Skeletal muscle satellite cell (primary cell): ENCODE data around the gene C1orf216. TPM values are rescaled to one million over a fixed set of nuclear protein-coding genes. Genes with fewer than 3 reads are reported as not detected.

Experiments used
- H3K27me3 ChIP-seq: 2 replicates; pipeline ENCODE4 v1.7.0; 2013; ENCODE audit warnings: low read length; ENCODE audit not compliant: control insufficient read depth, insufficient read depth
- H3K36me3 ChIP-seq: 2 replicates; pipeline ENCODE4 v1.7.0; 2013; ENCODE audit warnings: mild to moderate bottlenecking, control low read depth, low read length; ENCODE audit not compliant: insufficient read depth
- H3K4me1 ChIP-seq: 2 replicates; pipeline ENCODE4 v1.7.0; 2013; ENCODE audit warnings: low read length; ENCODE audit not compliant: control insufficient read depth, insufficient read depth
- H3K4me2 ChIP-seq: 2 replicates; pipeline ENCODE4 v1.7.0; 2013; ENCODE audit warnings: mild to moderate bottlenecking, low read length
- H3K4me3 ChIP-seq: 2 replicates; pipeline ENCODE4 v1.7.0; 2013; ENCODE audit warnings: low read length
- H3K9ac ChIP-seq: 2 replicates; pipeline ENCODE4 v1.7.0; 2013; ENCODE audit warnings: mild to moderate bottlenecking, low read depth, low read length, moderate library complexity
- H3K9me3 ChIP-seq: replicated peaks from 2 replicates; pipeline ENCODE4 v1.7.0; 2013; ENCODE audit warnings: mild to moderate bottlenecking, control low read depth, low read length
- total RNA-seq: library from RNA; depleted of rRNA; stranded (reverse); fragments of >200 nt; gene quantifications from 2 replicates; pipeline ENCODE4 v1.2.3, GENCODE V29; 2012; rRNA removed

C1orf216 gene, protein sequence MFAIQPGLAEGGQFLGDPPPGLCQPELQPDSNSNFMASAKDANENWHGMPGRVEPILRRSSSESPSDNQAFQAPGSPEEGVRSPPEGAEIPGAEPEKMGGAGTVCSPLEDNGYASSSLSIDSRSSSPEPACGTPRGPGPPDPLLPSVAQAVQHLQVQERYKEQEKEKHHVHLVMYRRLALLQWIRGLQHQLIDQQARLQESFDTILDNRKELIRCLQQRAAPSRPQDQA
- 13.2 and 16.2 TPM in 2 replicates for total RNA-seq

DNA sequence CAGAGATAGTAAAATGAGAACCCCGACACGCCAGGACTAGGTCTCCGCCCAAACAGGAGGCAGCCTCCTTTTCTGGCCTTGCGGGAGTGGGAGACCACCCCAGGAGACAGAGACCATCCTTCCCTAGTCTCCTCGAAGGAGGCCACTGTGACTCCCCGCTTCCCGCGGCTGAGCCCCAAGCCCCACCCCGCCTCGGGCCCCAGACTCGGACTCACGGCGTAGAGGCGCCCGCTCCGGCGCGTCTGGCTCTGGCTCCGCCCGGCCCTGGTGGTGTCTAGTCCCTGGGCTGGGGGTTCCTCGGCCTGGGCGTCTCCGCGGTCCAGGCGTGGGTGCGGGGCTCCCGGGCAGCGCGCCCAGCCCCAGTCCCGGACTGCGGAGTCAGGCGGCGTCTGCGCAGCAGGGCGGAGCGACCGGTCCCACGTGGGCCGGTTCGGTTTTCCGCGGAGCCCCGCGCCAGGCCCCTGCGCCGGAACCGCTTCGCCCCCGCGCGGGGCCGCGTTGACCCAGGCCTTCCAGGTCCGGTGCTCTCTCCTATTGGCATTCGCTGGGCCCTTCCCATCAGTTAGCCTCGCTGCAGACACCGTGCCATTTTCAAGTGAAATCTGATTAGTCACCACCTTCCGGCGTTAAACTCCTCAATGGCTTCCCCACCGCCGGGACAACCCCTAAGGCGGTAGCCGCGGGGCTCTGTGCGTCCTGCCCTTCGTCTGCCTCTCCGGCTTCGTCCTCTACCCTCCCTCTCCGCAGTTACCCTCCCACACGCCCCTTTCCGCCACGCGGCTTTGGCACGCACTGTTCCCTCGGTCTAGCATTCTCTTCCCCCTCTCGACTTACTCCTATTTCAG, at the start of gene C1orf216:
Gene C1orf216 (minus strand): TSS at position 393 of the 845 bp plus-strand sequence. CDS start 2,563 bp downstream, outside the sequence.
- Histone ChIP-seq H3K4me1 (peaks cover 32% of the 10 kb centered on the region), H3K4me3 (peak within 1 kb of the TSS; percentile 89), H3K27me3 (no peaks in the 10 kb centered on the region), H3K36me3 (peaks cover 25% of the 10 kb centered on the region), H3K9me3 (no peaks in the 10 kb centered on the region), H3K4me2 (peak within 1 kb of the TSS; percentile 82), H3K9ac (peak within 1 kb of the TSS; percentile 92)

DNA sequence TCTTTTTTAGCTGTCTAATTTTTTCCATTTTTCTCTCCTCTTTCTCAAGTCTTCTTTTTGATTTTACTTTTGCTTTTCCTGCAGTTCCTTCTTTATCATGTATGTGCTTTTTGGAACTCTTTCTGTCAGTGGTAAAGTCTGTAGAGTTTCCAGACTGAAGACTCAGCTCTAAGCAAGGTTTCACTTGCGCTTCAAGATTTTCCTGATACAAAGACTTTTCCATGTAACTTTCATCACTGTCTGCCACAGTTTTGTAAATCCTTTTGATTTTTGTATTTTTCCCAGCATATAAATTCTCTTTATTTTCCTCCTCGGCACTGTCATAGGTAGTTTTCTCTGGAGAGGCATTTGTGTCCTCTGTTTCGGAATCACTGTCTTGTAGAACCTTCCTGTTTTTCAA, 45.6 kb upstream of the C1orf216 start:
- Histone ChIP-seq H3K4me3 (no peak overlapping the region), H3K27me3 (no peaks in the 10 kb centered on the region), H3K9me3 (no peaks in the 10 kb centered on the region)

DNA sequence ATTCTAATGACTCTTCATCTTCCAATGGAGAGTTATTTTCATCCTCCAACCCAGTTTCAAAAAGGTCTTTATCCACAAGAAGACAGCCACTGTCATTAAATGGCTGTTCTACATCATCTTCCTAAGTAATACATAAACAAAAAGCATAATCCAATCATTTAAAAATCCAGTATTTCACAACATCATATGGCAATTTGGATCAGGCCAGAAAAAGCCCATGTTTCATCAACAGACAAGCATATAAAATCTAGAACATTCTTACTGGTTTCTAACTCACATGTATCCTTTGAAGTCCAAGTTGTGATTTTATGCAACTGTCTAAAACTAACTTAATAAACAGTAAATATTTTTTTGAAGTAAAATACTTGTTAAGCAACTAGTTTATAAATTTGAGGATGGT, 44.5 kb upstream of the C1orf216 start:
- Histone ChIP-seq H3K27me3 (no peaks in the 10 kb centered on the region), H3K4me1 (peaks cover under 1% of the 10 kb centered on the region), H3K36me3 (peaks cover 11% of the 10 kb centered on the region), H3K4me3 (no peak overlapping the region), H3K4me2 (no peak overlapping the region), H3K9me3 (no peaks in the 10 kb centered on the region), H3K9ac (no peak overlapping the region)

More for the DNA sequence above, 45.6 kb upstream of the C1orf216 start:
- H3K9ac ChIP-seq: no peak overlapping the region
- H3K36me3 ChIP-seq: peaks cover 11% of the 10 kb centered on the region
- peaks cover 7% of the 10 kb centered on the region for H3K4me1 ChIP-seq
- H3K4me2 ChIP-seq: no peak overlapping the region

DNA sequence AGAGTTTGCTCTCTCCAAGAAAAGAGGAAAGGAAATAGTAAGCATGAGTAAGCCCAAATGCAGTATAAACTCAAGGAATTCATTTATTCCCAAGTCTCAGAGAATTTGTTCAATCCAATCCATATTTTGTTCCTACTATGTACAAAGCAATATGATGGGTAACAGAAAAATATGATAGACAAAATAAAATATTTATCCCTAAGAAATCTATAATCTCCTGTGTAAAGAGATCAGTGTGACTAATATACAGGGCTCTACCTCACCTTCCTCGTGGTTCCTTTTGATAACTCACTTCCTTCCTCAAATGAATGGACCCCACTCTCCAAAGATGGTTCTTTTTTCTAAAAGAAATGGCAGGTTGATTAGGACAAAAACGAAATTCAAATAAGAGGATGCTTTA, 43.5 kb upstream of the C1orf216 start:
- Histone ChIP-seq H3K4me1 (no peaks in the 10 kb centered on the region), H3K4me3 (no peak overlapping the region), H3K27me3 (no peaks in the 10 kb centered on the region), H3K9ac (no peak overlapping the region), H3K9me3 (no peaks in the 10 kb centered on the region), H3K36me3 (peaks cover 11% of the 10 kb centered on the region), H3K4me2 (no peak overlapping the region)

DNA sequence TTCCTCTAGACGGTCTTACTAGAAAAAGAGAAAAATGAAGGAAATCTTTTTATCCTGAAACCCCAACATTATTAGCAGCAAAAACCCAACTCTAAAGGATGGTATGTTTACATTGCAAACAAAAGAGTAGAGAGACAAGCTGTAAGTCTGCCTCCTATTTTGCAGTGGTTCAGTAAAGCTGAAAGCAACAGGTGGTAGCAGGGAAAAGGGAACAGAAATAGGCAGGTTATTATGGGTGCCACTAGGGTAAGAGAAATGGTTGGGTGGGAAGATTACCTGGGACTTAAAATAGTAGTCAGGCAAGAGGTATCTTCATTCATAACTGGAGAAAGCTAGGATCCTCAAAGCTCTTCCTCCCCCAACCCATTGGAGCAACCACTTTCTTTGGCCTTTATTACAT, 37.4 kb upstream of the C1orf216 start:
- peaks cover 15% of the 10 kb centered on the region for H3K36me3 ChIP-seq
- H3K27me3 ChIP-seq: no peaks in the 10 kb centered on the region

DNA sequence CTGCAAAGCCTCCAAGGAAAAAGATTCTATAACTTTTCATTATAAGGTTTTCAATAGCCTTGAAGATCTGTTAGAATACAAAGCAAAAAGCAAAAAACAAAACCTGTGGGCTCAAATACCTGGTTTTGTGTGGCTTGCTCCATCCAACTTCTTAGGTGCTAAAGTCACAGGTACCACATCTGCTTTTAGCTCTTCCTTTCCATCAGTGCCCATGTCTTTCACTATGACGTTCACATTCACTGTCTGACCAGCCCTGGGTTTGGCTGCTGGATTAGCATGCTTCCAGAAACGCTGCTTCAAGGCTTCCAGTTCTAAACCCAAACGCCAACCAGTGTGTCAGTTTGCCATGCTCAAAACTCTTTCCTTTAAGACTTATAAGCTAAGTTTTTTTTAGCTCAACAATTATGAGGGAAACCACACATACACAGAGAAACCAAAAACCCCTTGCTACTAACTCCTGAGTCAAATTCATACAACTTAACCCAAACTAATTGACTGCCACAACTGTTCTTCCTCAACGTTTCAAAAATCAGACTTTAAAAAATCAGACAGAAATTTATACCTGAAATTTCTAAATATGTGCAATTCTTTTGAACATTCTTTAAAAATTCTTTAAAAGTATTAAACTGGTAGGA, 35.1 kb upstream of the C1orf216 start:
- no peak overlapping the region for H3K4me2 ChIP-seq
- H3K27me3 ChIP-seq: no peaks in the 10 kb centered on the region
- no peak overlapping the region for H3K4me3 ChIP-seq
- peaks cover 8% of the 10 kb centered on the region for H3K36me3 ChIP-seq
- H3K9ac ChIP-seq: no peak overlapping the region
- no peaks in the 10 kb centered on the region for H3K4me1 ChIP-seq
- H3K9me3 ChIP-seq: no peaks in the 10 kb centered on the region

More for the DNA sequence above, 37.4 kb upstream of the C1orf216 start:
- Histone ChIP-seq H3K4me1 (no peaks in the 10 kb centered on the region), H3K9ac (no peak overlapping the region), H3K9me3 (no peaks in the 10 kb centered on the region), H3K4me2 (no peak overlapping the region), H3K4me3 (no peak overlapping the region)

DNA sequence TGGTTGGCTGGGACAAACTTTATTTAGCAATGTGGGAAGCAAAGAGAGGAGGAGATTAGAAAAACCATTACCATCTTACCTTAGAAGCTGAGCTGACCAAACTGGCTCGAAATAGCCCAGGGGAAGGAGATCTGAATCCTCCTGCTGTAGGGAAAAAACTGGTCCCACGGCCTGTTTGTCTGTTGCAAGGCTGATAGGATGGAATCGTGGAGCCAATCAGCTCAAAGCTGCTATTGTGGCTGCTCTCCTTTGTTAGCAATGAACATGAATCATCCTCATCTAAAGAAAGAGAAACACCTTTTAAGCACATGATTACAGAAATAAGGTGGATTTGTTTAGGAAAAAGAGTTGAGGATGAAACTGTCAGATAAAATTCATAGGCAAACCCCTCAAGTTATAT, 29.6 kb upstream of the C1orf216 start:
- H3K27me3 ChIP-seq: no peaks in the 10 kb centered on the region
- no peak overlapping the region for H3K4me3 ChIP-seq
- H3K4me1 ChIP-seq: no peaks in the 10 kb centered on the region
- no peak overlapping the region for H3K4me2 ChIP-seq
- H3K9ac ChIP-seq: no peak overlapping the region
- no peaks in the 10 kb centered on the region for H3K9me3 ChIP-seq
- peaks cover 13% of the 10 kb centered on the region for H3K36me3 ChIP-seq

DNA sequence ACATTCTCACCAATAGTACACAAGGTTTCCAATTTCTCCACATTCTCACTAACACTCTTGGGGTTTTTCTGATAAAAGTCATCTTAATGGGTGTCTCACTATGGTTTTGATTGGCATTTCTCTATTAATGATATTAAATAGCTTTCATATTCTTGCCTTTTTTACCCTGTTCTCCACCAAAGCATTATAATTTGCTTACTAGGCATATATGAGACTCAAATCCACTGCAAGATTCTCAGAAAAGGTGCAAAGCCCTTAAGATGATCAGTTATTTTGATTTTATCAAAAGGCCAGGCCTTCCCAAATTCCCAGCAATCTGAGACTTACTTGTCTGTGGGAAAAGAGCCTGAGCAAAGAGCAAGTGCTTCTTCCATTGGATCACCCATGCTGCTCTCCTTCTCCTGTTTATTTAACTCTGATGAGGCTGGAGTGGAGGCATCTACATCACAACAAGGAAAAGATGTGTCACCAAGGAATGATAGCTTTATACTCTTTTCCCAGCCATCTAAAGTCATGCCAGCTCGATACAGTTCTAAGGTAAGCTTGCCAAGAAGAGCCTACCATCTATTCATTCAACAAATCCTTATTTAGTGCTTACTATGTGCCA, 26.5 kb upstream of the C1orf216 start:
- Histone ChIP-seq H3K4me3 (no peak overlapping the region), H3K27me3 (no peaks in the 10 kb centered on the region), H3K9ac (no peak overlapping the region), H3K4me1 (no peaks in the 10 kb centered on the region), H3K36me3 (peaks cover 15% of the 10 kb centered on the region), H3K9me3 (no peaks in the 10 kb centered on the region), H3K4me2 (no peak overlapping the region)

DNA sequence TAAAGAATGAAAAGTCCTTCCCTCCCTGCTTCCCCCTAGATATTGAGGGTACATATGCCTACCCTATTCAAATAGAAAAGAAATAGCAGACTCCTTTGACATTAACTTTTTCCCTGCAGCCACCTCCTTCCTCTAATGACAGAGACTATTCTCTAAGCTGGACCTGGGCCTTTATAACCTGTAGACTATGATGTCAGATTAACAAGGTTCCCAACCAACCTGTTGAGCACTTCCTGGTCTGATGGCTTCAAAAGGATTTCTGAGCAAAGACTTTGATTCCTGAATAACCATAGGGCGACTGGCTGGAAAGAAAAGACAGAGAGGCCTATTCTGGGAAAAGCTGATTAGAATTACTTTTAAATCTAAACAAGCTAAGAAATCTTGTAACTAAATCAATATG, 18.4 kb upstream of the C1orf216 start:
- H3K4me1 ChIP-seq: no peaks in the 10 kb centered on the region
- no peak overlapping the region for H3K4me2 ChIP-seq
- H3K36me3 ChIP-seq: peaks cover 4% of the 10 kb centered on the region
- H3K4me3 ChIP-seq: no peak overlapping the region
- H3K9me3 ChIP-seq: no peaks in the 10 kb centered on the region
- H3K27me3 ChIP-seq: no peaks in the 10 kb centered on the region
- no peak overlapping the region for H3K9ac ChIP-seq

DNA sequence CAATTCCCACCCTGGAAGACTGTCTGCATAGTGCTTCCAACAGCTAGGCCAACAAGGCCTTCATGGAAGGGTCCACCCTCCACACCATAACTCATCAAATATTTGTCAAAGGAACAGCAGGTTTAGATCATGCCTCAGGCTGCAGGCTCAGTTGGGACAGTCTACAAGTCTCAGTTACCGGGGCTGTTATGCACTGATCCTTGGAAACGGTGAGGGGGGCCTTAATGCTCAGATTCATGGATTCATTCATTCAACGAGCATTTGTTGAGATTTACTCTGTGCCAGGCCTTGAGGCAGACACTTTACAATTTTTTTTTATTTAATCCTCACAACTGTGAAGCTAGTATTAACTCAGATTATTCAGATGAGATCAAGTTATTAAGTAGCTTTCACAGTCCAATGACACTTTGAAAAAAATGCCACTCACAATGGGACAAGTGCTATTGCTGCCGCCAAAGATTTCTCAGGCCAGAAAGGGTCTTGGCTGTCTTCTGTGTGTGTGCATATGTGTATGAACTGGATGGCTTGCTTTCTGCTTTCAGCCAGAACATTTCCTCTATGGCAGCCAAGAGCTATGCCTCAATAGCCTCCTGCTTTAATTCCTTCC, 8.9 kb upstream of the C1orf216 start:
- H3K9me3 ChIP-seq: no peaks in the 10 kb centered on the region

More for the DNA sequence above, 8.9 kb upstream of the C1orf216 start:
- Histone ChIP-seq H3K27me3 (no peaks in the 10 kb centered on the region), H3K9ac (no peak overlapping the region), H3K36me3 (no peaks in the 10 kb centered on the region), H3K4me1 (no peaks in the 10 kb centered on the region), H3K4me3 (no peak overlapping the region), H3K4me2 (no peak overlapping the region)
